ENCODE results near the gene BHMT2. TPM values are rescaled to one million over a fixed set of nuclear protein-coding genes. Genes with fewer than 3 reads are reported as not detected.

The BHMT2 gene
- total and polyA plus RNA-seq, 2 of the 13 experiments (the other 11 are each of a cell fraction or from before 2014, with no cell fraction given), result 13.8 to 18.8 TPM

DNA sequence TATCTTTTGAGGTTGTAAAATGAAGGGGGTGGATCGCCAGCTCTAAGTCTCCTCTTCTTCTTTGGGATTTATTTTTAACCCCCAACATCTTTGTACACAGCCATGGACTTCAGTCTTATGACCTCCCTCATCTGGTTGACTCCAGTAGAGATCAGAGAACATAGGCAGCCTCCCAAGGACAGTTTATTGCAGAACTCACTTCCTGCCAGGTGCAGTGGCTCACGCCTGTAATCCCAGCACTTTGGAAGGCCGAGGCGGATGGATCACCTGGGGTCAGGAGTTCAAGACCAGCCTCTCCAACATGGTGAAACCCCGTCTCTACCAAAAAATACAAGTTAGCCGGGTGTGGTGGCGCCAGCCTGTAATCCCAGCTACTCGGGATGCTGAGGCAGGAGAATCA is 39.2 kb downstream of the BHMT2 start (continued):
- TF ChIP-seq, protein P1, sequence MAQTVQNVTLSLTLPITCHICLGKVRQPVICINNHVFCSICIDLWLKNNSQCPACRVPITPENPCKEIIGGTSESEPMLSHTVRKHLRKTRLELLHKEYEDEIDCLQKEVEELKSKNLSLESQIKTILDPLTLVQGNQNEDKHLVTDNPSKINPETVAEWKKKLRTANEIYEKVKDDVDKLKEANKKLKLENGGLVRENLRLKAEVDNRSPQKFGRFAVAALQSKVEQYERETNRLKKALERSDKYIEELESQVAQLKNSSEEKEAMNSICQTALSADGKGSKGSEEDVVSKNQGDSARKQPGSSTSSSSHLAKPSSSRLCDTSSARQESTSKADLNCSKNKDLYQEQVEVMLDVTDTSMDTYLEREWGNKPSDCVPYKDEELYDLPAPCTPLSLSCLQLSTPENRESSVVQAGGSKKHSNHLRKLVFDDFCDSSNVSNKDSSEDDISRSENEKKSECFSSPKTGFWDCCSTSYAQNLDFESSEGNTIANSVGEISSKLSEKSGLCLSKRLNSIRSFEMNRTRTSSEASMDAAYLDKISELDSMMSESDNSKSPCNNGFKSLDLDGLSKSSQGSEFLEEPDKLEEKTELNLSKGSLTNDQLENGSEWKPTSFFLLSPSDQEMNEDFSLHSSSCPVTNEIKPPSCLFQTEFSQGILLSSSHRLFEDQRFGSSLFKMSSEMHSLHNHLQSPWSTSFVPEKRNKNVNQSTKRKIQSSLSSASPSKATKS (CRISPR knock-in tag; IDR thresholded peaks at IDR 0.05), result no peak
- TF ChIP-seq, protein P2, sequence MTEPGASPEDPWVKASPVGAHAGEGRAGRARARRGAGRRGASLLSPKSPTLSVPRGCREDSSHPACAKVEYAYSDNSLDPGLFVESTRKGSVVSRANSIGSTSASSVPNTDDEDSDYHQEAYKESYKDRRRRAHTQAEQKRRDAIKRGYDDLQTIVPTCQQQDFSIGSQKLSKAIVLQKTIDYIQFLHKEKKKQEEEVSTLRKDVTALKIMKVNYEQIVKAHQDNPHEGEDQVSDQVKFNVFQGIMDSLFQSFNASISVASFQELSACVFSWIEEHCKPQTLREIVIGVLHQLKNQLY (CRISPR knock-in tag; IDR thresholded peaks at IDR 0.05), result 0 out of 2 replicates have a peak, but pooled peaks have one; percentile 22
- TF ChIP-seq, protein P3, sequence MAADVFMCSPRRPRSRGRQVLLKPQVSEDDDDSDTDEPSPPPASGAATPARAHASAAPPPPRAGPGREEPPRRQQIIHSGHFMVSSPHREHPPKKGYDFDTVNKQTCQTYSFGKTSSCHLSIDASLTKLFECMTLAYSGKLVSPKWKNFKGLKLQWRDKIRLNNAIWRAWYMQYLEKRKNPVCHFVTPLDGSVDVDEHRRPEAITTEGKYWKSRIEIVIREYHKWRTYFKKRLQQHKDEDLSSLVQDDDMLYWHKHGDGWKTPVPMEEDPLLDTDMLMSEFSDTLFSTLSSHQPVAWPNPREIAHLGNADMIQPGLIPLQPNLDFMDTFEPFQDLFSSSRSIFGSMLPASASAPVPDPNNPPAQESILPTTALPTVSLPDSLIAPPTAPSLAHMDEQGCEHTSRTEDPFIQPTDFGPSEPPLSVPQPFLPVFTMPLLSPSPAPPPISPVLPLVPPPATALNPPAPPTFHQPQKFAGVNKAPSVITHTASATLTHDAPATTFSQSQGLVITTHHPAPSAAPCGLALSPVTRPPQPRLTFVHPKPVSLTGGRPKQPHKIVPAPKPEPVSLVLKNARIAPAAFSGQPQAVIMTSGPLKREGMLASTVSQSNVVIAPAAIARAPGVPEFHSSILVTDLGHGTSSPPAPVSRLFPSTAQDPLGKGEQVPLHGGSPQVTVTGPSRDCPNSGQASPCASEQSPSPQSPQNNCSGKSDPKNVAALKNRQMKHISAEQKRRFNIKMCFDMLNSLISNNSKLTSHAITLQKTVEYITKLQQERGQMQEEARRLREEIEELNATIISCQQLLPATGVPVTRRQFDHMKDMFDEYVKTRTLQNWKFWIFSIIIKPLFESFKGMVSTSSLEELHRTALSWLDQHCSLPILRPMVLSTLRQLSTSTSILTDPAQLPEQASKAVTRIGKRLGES (CRISPR knock-in tag; IDR thresholded peaks at IDR 0.05; ENCODE audit: borderline replicate concordance), result no peak
- no peak for TF ChIP-seq TBP (CRISPR knock-in tag; IDR thresholded peaks at IDR 0.05)
- TF ChIP-seq, protein P4, sequence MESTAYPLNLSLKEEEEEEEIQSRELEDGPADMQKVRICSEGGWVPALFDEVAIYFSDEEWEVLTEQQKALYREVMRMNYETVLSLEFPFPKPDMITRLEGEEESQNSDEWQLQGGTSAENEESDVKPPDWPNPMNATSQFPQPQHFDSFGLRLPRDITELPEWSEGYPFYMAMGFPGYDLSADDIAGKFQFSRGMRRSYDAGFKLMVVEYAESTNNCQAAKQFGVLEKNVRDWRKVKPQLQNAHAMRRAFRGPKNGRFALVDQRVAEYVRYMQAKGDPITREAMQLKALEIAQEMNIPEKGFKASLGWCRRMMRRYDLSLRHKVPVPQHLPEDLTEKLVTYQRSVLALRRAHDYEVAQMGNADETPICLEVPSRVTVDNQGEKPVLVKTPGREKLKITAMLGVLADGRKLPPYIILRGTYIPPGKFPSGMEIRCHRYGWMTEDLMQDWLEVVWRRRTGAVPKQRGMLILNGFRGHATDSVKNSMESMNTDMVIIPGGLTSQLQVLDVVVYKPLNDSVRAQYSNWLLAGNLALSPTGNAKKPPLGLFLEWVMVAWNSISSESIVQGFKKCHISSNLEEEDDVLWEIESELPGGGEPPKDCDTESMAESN (CRISPR knock-in tag; conservative IDR thresholded peaks at IDR 0.05), result no peak
- TF ChIP-seq IRX3 (CRISPR knock-in tag; IDR thresholded peaks at IDR 0.05; ENCODE audit: borderline replicate concordance, low read depth), result no peak
- no peak for TF ChIP-seq U2AF1 (optimal IDR thresholded peaks at IDR 0.05; ENCODE audit: low read depth, low read length)
- TF ChIP-seq, protein P5, sequence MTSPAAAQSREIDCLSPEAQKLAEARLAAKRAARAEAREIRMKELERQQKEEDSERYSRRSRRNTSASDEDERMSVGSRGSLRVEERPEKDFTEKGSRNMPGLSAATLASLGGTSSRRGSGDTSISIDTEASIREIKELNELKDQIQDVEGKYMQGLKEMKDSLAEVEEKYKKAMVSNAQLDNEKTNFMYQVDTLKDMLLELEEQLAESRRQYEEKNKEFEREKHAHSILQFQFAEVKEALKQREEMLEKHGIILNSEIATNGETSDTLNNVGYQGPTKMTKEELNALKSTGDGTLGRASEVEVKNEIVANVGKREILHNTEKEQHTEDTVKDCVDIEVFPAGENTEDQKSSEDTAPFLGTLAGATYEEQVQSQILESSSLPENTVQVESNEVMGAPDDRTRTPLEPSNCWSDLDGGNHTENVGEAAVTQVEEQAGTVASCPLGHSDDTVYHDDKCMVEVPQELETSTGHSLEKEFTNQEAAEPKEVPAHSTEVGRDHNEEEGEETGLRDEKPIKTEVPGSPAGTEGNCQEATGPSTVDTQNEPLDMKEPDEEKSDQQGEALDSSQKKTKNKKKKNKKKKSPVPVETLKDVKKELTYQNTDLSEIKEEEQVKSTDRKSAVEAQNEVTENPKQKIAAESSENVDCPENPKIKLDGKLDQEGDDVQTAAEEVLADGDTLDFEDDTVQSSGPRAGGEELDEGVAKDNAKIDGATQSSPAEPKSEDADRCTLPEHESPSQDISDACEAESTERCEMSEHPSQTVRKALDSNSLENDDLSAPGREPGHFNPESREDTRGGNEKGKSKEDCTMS (CRISPR knock-in tag; conservative IDR thresholded peaks at IDR 0.05), result no peak
- TF ChIP-seq ZNF337 (CRISPR knock-in tag; IDR thresholded peaks at IDR 0.05; ENCODE audit: borderline replicate concordance, low read depth), result no peak
- 0 out of 2 replicates have a peak, but pooled peaks have one; percentile 17 for TF ChIP-seq HNF4G (IDR thresholded peaks at IDR 0.05; ENCODE audit: borderline replicate concordance, low read depth, low read length)
- TF ChIP-seq HNF4G (CRISPR knock-in tag; IDR thresholded peaks at IDR 0.05; ENCODE audit: borderline replicate concordance, low read depth), result no peak; the same call in 1 of the 2 replicates
- no peak for TF ChIP-seq GABPA (IDR thresholded peaks at IDR 0.05; ENCODE audit: low read depth, low read length)
- TF ChIP-seq GABPA (CRISPR knock-in tag; IDR thresholded peaks at IDR 0.05; ENCODE audit: low read depth), result peak; percentile 46
- no peak for TF ChIP-seq HNRNPLL (IDR thresholded peaks at IDR 0.05; ENCODE audit: low read depth, low read length, poor library complexity, severe bottlenecking)
- no peak for TF ChIP-seq ARNT (IDR thresholded peaks at IDR 0.05)
- no peak for TF ChIP-seq ZNF484 (CRISPR knock-in tag; IDR thresholded peaks at IDR 0.05; ENCODE audit: borderline replicate concordance, low read depth)
